ENCODE data around the gene TTBK2. TPM values are rescaled to one million over a fixed set of nuclear protein-coding genes. Genes with fewer than 3 reads are reported as not detected.

TTBK2 gene
- total RNA-seq, 1 donor from 2014 or later: 15.7 TPM

GRCh38 chr15:42729409-42729808 is 191.2 kb downstream of the TTBK2 start:
- DNase-seq (ENCODE audit: low spot score): no peak

DNA sequence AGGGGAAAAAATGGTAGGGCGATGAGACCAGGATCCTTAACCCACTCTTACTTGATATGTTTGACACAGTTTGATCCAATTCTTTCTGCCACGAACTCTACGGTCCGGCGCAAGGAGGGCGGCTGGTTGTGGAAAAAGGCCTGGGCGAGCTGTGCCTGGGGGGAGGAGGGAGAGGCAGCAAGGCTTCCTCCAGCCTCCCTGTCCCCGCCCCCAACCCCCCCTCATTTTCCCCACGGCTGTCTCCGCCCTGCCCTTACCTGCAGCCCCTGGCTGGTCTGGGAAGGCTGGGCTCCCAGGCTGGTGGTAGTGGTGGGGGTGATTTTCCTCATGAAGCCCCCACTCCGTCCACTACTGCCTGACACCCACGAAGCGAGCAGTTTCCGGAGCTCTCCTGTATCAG is 191.6 kb downstream of the TTBK2 start:
- DNase-seq (ENCODE audit: low spot score): no peak

DNA sequence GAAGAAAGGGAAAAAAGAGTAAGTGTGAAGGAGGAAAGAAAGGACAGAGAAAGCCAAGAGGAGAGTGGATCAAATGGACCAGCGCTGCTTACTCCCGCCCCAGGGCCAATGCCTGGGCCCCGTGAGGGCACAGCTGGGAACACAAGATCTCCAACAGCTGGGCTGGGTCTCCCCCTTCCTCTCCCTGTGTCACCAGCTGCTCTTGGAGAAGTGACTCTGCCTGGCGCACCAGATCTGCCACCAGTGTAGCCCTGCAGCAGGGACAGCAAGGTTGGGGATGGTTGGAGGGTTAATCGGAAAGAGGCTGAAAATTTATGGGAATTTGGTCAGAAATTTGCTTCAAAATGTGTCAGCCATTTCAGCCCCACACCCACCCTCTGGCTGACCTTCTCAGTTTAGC is 192.0 kb downstream of the TTBK2 start:
- DNase-seq (ENCODE audit: low spot score): no peak

- no peak for DNase-seq (ENCODE audit: low spot score)
These were observed 192.7 kb downstream of the TTBK2 start for GRCh38 chr15:42727750-42728381.

DNA sequence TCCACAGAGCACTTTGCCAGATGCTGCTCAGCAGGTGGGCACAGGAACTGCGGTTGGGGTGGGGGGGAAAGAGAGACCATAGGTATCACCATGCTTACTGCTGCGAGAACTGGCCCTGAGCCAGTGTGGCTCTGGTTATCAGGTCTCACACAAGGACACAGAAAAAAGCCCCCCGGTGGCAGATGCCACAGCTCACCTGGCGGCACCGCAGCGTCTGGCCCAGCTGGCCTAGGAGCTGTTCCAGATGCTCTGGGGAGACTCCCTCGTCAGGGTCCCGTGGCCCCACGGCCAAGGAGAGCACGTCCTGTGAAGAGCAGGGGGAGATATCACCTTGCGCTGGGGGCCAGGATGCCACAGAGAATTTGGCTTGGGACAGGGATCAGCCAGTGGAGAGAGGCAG is 194.5 kb downstream of the TTBK2 start:
- DNase-seq (ENCODE audit: low spot score): no peak

GRCh38 chr15:42725331-42725903 is 195.2 kb downstream of the TTBK2 start:
- DNase-seq (ENCODE audit: low spot score): no peak

DNA sequence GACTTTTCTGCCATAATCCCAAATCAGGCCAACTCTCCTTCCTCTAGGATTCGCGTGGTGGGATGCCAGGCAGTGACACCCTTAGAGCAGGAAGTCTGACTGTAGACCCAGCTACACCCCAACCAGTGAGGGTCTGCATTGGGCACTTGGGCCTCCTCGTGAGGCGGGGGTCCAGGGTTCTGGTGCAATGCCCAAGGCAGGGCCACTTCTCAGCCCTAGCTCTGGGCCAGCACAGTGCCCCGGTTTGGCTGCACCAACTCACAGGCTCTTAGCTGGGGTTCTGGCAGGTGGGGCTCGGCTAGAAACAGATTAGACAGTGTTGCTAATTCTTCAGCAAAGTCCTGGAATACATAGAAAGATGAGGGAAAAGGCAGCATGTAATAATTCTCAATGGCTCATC is 196.3 kb downstream of the TTBK2 start:
- DNase-seq (ENCODE audit: low spot score): no peak

DNA sequence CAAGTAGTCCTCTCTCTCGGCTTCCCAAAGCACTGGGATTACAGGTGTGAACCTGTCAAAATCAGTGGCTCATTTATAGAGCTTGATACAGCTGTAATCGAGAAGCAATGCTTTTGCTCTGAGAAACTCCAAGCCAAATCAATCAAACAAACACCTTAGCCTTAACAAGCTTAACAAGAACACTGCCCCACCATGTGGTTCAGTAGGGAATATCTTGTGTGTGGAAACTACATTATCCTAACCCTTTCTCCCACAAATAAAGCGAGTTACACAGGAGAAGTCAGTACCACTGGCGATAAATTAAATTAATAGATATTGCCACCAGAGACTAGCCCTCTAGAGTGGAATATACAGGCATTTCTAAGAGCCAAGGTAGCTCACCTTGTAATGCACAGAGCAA is 197.5 kb downstream of the TTBK2 start:
- DNase-seq (ENCODE audit: low spot score): no peak

DNA sequence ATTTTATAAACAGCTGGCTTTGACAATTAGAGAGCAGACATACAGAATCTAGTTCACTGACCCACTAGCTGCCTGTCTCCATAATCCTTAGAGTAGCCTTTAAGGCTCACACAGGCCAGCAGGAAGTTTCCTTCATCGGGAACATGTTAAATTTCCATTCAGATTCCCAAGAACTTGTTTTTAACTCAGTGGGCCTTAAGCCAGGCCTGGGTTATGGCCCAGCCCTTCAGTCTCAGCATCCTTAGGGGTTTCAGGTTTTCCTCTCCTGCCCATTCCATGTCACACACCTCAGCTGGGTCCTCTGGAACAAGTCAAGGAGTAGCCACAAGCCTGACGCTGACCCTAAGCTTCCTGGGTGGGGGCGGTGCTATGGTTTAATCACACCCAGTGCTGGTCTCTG is 198.7 kb downstream of the TTBK2 start:
- no peak for DNase-seq (ENCODE audit: low spot score)

GRCh38 chr15:42721016-42721415 is 199.6 kb downstream of the TTBK2 start:
- no peak for DNase-seq (ENCODE audit: low spot score)

DNA sequence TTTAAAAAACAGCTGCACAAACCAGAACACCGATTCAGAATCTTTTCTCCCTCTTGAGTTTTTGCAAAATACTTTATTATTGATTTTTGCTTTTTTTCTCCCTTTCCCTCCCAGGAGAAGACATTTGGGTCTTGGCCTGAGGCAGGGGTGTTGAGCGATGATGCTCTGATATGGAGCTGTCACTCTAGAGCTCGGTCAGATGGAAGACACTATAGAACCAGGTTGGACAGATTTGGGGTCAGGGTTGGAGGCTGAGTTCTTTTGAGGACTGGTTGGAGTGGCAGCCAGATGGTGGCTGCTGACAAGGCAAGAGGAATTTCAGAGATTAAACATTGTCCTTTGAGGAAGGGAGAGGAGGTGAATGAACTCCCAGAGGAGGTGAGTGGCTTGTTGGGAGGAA is 200.5 kb downstream of the TTBK2 start:
- DNase-seq (ENCODE audit: low spot score): no peak

DNA sequence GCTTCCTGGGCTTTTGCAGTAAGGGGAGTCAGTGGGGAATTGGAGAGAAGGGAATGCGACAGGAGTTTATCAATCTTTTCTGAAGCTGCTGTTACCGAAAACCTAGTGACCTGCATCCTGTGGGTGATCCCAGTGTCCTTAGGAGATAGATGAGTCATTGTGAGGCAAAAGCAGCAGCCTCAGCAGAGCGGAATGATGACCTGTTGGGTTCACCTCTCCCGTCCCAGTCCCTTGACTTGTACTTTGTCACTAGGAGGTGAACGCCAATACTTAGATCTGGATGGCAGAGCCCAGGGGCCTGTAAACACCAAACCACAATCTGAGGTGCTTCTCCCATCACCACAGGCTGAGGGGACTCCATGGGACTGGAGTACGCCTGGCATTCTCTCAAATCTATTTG is 201.5 kb downstream of the TTBK2 start:
- DNase-seq (ENCODE audit: low spot score): no peak

DNA sequence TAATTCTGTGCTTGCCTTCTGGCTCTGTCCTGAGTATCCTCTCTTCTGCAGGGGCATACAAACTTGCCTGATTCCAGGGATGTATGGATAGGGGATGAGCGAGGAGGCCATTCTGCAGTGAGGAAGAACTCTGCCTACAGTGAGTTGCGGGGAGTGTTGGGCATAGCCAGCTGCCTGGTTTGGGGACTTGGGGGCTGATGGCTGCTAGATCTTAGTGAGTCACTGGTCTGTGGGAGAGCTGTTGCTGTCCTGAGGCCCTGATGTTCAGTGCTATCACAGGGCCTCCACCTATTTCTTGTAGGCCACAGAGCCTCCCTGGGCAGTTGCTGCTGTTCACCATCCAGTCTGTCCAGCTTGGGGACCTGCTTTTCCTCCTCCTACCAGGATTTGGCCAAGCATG is 204.0 kb downstream of the TTBK2 start:
- no peak for DNase-seq (ENCODE audit: low spot score)

DNA sequence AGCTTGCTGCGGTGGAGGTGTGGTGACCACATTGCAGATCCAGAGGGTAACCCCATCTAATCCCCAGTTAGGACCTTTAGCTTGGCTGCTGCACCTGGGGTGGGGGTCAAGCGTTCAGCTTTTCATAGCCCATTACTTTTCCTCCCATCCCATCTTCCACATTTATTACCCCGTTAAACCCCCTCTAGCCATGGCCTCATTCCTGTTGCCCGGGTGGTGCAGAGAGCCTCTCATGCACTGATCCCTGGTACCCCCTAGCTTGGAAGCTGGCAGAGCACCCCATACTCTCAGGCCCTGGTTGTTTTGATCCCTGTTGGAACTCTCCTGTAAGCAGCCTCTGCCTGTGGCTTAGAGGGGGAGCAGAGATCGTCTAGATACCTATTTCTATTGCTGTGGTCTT is 204.5 kb downstream of the TTBK2 start:
- DNase-seq (ENCODE audit: low spot score): no peak

GRCh38 chr15:42712584-42712983 is 208.0 kb downstream of the TTBK2 start:
- DNase-seq (ENCODE audit: low spot score): no peak

DNA sequence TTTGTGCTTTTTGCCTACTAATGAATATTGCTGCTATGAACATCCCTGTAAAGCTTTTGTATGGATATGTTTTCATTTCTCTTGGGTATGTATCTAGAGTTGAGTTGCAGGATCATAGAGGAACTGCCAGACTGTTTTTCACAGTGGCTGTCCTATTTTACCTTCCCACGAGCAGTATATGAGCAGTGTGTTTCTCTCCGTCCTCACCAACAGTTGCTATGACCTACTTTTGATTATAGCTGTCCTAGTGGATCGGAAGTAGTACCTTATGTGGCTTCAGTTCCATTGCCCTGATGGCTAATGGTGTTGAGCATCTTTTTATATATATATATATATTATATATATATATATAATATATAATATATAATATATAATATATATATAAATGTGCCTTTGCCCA is 208.8 kb downstream of the TTBK2 start:
- no peak for DNase-seq (ENCODE audit: low spot score)

DNA sequence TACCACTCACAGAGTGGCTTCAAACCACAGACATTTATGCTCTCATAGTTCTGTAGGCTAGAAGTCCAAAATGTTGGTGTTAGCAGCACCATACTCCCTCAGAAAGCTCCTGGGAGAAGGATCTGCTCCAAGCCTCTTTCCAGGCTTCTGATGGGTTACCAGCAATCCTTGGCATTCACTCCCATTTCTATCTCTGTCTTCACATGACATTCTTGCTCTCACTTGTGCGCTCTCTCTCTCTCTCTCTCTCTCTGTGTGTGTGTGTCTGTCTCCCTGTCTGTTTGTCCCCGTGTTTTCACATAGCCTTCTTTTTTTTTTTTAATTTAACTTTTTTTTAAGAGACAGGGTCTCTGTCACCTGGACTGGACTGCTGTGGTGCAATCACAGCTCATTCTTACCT is 209.9 kb downstream of the TTBK2 start:
- DNase-seq (ENCODE audit: low spot score): no peak

GRCh38 chr15:42707873-42708544 is 212.6 kb downstream of the TTBK2 start:
- DNase-seq (ENCODE audit: low spot score): no peak

- no peak for DNase-seq (ENCODE audit: low spot score)
These were observed 213.5 kb downstream of the TTBK2 start for GRCh38 chr15:42707068-42707467.

DNA sequence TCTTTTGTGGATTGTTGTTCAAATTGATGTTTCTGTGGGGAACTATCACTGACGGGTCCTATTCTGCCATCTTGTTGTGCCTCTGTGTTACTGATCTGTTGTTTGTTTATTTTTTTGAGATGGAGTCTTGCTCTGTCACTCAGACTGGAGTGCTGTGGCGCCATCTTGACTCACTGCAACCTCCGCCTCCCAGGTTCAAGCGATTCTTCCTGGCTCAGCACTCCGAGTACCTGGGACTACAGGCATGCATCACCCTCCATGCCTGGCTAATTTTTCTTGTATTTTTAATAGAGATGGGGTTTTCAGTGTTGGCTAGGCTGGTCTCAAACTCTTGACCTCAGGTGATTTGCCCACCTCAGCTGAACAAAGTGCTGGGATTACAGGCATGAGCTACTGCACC is 215.2 kb downstream of the TTBK2 start:
- DNase-seq (ENCODE audit: low spot score): no peak

DNA sequence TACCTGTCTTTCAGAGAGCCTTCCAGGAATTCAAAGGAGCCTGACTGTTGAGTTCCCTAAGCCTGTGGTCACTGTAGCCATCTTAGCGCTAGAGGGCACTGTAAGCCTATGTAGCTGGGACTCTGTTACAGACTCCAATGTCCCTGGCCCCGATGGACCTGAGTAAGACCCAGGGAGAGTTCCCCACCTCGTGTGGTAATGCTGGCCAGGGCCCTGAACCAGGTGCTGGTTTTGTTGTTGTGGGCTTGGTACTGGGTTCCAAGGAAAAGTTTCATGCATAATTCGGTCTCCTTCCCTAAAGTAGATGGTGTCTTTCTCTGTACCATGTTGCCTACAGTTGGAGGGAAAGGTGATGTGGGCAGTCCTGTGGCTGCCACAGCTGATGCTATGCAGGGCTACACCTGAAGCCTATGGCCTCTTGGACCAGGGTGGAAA is 216.1 kb downstream of the TTBK2 start:
- no peak for DNase-seq (ENCODE audit: low spot score)

DNA sequence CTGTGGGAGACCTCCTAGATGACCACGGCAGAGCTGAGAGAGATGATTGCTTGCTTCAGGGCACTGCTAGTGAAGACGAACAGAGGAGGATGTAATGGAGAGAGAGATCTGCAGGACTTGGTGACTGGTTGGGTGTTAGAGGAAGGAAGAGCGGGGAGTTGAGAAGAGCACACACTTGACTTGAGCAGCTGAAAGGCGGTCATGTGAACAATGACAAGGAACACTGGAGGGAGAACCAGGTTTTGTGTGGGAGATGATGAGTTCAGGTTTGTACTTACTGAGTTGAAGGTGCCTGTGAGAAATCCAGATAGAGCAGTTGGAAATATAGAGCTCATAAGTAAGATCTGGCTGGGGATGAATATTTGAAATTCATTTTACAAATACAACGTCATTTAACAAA is 224.0 kb downstream of the TTBK2 start:
- no peak for DNase-seq (ENCODE audit: low spot score)

GRCh38 chr15:42695527-42696071 is 225.0 kb downstream of the TTBK2 start:
- DNase-seq (ENCODE audit: low spot score): no peak
